GM18907 (cell line): Measurements from ENCODE around the gene PARD3B.

Experiments used
- ATAC-seq: cut with Tn5 transposase; IDR thresholded peaks from one replicate; pipeline ENCODE4 v1.9.1; 2021; ENCODE audit warnings: mild to moderate bottlenecking, moderate library complexity; ENCODE audit not compliant: unreplicated experiment

The PARD3B gene

GRCh38 chr2:205292665-205293295 lies 747.5 kb downstream of the PARD3B start:
- no peak for ATAC-seq

DNA sequence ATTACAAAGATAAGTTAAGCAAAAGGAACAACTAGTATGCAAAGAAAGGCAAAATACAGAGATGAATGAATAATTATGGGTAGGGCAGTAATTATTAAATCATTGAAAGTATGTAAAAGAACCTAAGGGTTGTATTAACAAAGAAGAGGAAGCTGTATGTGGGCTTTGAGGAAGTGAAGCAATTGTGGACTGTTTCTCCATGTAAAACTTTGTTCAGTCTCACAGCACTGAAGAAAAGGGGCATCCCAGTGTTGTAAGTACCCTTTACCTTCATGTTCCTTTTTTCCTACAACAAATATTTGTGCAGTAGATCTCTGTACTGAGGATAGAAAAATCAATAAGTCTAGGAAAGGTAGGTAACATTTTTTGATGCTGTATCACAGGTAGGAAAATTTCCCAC lies 748.3 kb downstream of the PARD3B start:
- ATAC-seq: peak; percentile 40

- ATAC-seq: no peak
Measured at GRCh38 chr2:205296959-205297358, 751.7 kb downstream of the PARD3B start.

DNA sequence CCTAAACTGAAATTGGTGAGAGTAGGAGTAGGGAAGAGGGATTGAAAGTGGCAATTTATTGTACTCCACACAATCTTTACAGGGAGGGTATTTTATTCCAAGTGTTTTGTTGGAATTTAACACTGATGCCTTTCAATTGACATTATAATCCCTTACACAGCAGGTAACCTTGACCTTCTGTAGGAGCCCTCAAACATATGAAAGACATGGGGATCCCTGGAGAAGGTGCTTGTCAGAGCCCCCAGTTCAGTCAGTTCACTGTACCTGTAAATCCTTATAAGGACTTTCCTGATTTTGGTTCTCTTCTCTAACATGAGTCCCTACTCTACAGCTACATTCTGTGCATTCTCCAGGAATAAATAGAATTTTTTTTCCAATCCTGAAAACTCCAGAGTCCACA lies 752.1 kb downstream of the PARD3B start:
- ATAC-seq: no peak

GRCh38 chr2:205297846-205298245 lies 752.6 kb downstream of the PARD3B start:
- ATAC-seq: no peak

- no peak for ATAC-seq
Measured at GRCh38 chr2:205311201-205311600, 765.9 kb downstream of the PARD3B start.

GRCh38 chr2:205321231-205321630 lies 776.0 kb downstream of the PARD3B start:
- ATAC-seq: no peak

DNA sequence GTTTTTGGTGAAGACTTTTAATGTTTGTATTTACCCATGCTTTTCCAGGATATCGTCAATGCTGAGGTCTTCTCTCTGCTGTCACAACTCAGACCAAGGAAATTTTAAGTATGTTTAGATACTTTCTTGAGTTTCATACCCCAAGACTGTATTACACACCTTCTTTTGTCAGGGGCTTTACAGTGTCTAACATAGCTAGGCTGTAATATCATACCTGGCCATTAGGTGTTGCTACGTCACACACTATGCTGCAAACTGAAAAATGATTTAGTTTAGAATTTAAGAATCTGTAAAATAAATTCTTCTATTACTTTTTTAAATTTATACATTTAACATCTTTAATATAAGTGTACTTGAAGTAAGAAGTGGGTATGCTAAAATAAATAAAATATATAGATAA lies 778.7 kb downstream of the PARD3B start:
- ATAC-seq: no peak

GRCh38 chr2:205324355-205324754 lies 779.1 kb downstream of the PARD3B start:
- ATAC-seq: peak; percentile 85

GRCh38 chr2:205333351-205333750 lies 788.1 kb downstream of the PARD3B start:
- ATAC-seq: no peak

DNA sequence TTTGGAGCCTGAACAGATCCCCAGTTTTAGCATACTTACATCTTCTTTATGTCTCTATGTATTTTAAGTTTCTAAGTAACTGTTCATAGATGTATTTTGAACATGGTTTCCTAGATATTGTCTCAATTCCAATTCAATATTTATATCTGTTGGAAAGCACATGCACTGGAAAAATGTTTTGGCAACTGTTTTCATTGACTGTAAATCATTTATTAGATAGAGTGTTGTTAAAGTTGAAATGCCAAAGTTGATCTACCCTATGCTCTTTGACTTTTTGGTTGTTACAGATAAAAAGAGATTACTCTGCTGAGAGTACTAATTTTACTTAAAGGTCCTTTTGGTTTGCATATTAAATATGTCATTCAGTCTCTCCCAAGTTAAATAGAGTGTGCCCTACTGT lies 792.0 kb downstream of the PARD3B start:
- no peak for ATAC-seq

DNA sequence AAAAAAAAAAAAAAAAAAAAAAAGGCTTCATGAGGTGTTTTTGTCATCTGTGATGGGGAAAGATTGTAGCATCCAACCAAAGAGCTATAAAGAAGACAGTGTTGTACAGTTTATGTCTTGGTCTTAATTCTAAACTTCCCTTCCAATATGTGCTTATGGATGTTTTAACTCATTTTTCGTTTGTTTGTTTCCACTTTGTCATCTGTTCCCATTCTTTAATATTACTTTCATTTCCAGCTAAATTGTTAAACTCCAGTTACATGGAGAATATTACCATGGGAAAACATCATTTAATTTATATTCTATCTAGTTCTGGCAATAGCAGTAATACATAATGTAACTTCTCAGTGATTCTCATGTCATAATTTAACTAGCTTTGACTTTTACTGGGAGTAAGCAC lies 792.9 kb downstream of the PARD3B start:
- ATAC-seq: no peak

DNA sequence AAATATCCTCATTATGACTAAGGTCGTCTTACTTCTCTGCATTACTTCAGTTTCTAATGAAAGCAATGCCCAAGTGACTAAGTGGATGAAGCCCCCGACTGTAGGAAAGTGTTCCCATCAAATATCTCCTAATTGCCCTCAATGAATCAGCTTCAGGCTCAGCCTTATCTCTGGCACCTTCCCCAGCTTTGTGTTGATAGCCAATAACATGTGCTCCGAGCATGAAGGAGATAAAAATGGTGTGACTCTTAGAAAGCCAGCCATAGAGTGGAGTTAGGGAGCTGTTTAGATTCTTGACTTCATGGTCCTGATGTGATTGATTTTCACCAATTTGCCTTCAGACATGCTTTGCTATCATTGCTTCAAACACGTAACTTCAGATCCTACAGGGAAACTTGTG lies 797.8 kb downstream of the PARD3B start:
- ATAC-seq: no peak

GRCh38 chr2:205346649-205347048 lies 801.4 kb downstream of the PARD3B start:
- ATAC-seq: no peak

DNA sequence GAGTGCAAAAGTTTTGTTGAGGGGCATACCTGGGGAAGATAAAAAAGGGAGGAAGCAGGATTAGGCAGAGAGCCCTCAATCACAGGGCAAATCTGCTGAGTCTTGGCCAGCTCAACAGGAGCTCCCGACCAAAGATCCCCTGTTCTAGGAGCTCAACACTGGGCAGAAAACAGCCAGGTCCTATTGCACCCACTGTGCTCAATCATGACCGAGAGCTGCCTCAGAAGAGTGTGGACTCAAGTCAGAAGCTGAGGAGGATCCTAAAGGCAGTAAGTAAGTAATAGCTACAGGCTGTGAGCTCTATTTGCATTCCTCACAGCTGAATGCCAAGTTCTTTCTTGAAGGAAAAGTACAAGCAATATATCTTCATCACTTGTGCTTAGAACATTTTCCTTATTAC lies 802.6 kb downstream of the PARD3B start:
- no peak for ATAC-seq

- no peak for ATAC-seq
Measured at GRCh38 chr2:205352094-205352493, 806.8 kb downstream of the PARD3B start.

- ATAC-seq: no peak
Measured at GRCh38 chr2:205352593-205352992, 807.3 kb downstream of the PARD3B start.

GRCh38 chr2:205357732-205358131 lies 812.5 kb downstream of the PARD3B start:
- ATAC-seq: no peak

GRCh38 chr2:205358351-205358815 lies 813.1 kb downstream of the PARD3B start:
- no peak for ATAC-seq

GRCh38 chr2:205361272-205361671 lies 816.0 kb downstream of the PARD3B start:
- ATAC-seq: no peak

- ATAC-seq: no peak
Measured at GRCh38 chr2:205361970-205362369, 816.7 kb downstream of the PARD3B start.

GRCh38 chr2:205364261-205364660 lies 819.0 kb downstream of the PARD3B start:
- ATAC-seq: no peak

- ATAC-seq: no peak
Measured at GRCh38 chr2:205366336-205367060, 821.2 kb downstream of the PARD3B start.
